Heart right ventricle (tissue), 16 donors: ENCODE measurements around the gene ALPK3. TPM values are rescaled to one million over a fixed set of nuclear protein-coding genes. Genes with fewer than 3 reads are reported as not detected.

ENCODE experiments used
- ATAC-seq, 8 donors: fragments of 200-7000 bp; cut with Tn5 transposase; one replicate each; pipeline ENCODE4 v1.9.1; 2020; ENCODE audit warnings: mild to moderate bottlenecking in 8 of 8, moderate library complexity in 8 of 8, moderate number of reproducible peaks in 1 of 8
- DNase-seq, 2 donors: peaks; one replicate each; pipeline ENCODE4 v3.0.0-alpha.2; 2020
- H3K27ac ChIP-seq, 10 donors: fragments of 200-600 bp; sonication (generic) in 2 of 10; one replicate each; pipeline versions ENCODE4 v1.5.0 to v1.8.0; 2020 to 2022; ENCODE audit warnings: mild to moderate bottlenecking in 3 of 10
- H3K27me3 ChIP-seq, 7 donors: fragments of 200-600 bp; one replicate each; pipeline ENCODE4 v1.8.0; 2021 to 2022; ENCODE audit warnings: mild to moderate bottlenecking in 2 of 7
- H3K36me3 ChIP-seq, 9 donors: fragments of 200-600 bp; sonication (generic) in 1 of 9; one replicate each; pipeline versions ENCODE4 v1.5.0 to v1.8.0; 2020 to 2022; ENCODE audit warnings: mild to moderate bottlenecking in 2 of 9
- H3K4me1 ChIP-seq, 9 donors: fragments of 200-600 bp; sonication (generic) in 1 of 9; one replicate each; pipeline versions ENCODE4 v1.5.0 to v1.8.0; 2020 to 2022; ENCODE audit warnings: mild to moderate bottlenecking in 4 of 9
- H3K4me3 ChIP-seq, 10 donors: fragments of 200-600 bp; sonication (generic) in 2 of 10; one replicate each; pipeline versions ENCODE4 v1.5.0 to v1.8.0; 2020 to 2022; ENCODE audit warnings: mild to moderate bottlenecking in 7 of 10, moderate library complexity in 2 of 10
- H3K9me3 ChIP-seq, 11 donors: fragments of 200-600 bp in 10 of 11; sonication (generic) in 2 of 11; one replicate each; pipeline versions ENCODE4 v1.5.0 to v1.8.0; 2013 to 2022; ENCODE audit warnings: mild to moderate bottlenecking in 2 of 11, control low read depth in 1 of 11, moderate library complexity in 1 of 11
- WGBS, 2 donors: extraction: QIAGEN DNeasy Blood & Tissue Kit; methylation state at CpG; one replicate each; pipeline ENCODE4 v1.1.7; 2013; ENCODE audit warnings: inconsistent platforms in 1 of 2; 5-methylcytosine and 5-hydroxymethylcytosine counted together
- intact Hi-C, 10 donors: fragments of 100-400 bp; cut with DNase I; formaldehyde crosslinking; loops; one replicate each; pipeline versions ENCODE4 v1.11.1 to v1.14.2; 2022
- polyA plus RNA-seq, 2 donors: library from polyadenylated mRNA; stranded (reverse); fragments of 200-250 nt; gene quantifications; one replicate each; pipeline ENCODE4 v1.2.3, GENCODE V29; 2013
- total RNA-seq, 10 donors: library from RNA; stranded (reverse); fragmentation: NEBNext Ultra II Directional in 3 of 10; extraction: Animal tissue kit (Norgen Biotek cat#: 25700) in 3 of 10; gene quantifications; one replicate each; pipeline versions ENCODE4 v1.2.1 to v1.2.4, GENCODE V29; 2021 to 2023
- TF ChIP-seq, protein P1 (sequence below), 9 donors: fragments of 200-600 bp; sonication (generic) in 2 of 9; IDR thresholded peaks; one replicate each; pipeline versions ENCODE4 v1.5.0 to v1.8.0; 2021 to 2022; ENCODE audit warnings: antibody characterized with exemption in 9 of 9, mild to moderate bottlenecking in 5 of 9, moderate library complexity in 1 of 9
- donor health status: Arrhythmogenic right ventricular cardiomyopathy.
- donor health status: ischemic (EF 13 %, LVEDD 7.1; RV severe dilation, severe dysfunction).
- donor health status: healthy with polysubstance abuse.
- donor health status: DM: no; HTN: yes; CAD: no.
- donor health status: DM: no; HTN: no; CAD: no.
- donor health status: ischemic (EF 25% LVEDD 6.9; RV normal size, moderate dysfunction).
- donor health status: ischemic (EF 25% LVEDD 5.7; RV mildly dilated, moderate dysfunction).
- donor health status: healthy.
- donor health status: DM: yes; HTN: yes; CAD: no.
- donor health status: Ischemic cardiomyopathy.
- donor health status: ischemic (EF 35%, LVEDD 5.7; RV mildly dilated, moderate dysfunction).
- donor health status: nonischemic (EF 11% LVEDD 7.7; RV severe dilation, severe dysfunction).
- donor health status: DM: yes; HTN: yes; CAD: no.
- donor health status: PGD.
- donor health status: ischemic (EF 29% LVEDD 5.4; RV normal size, mild dysfunction).
- donor health status: nonischemic (EF 23%, LVEDD 6.1; RV moderate dilation, normal function).

Gene ALPK3
- total and polyA plus RNA-seq, 12 donors, result 35.1 to 268 (median 162) TPM

DNA sequence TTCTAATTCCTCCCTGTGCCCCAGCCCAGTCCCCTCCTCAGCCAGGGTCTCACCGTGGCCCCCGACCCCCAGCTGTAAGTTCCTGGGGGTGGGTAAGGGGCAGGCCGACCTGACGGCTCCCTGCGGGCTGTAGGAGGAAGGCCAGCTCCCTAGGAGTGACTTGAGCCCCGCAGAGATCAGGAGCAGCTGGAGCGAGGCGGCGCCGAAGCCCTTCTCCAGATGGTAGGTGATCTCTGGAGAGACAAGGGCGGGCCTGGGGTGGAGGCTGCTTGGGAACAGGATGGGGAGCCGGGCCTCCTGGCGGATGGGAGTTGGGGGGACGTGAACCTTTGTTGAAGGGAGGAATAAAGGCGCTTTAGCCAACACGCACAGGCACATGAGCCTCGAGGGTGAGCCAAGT, 71.5 kb downstream of the ALPK3 start:
- ATAC-seq (no peak), DNase-seq (no peak)
- WGBS, 2 donors, result 75 to 81% methylated on average over 17 of the region's 17 CpGs
- no peaks in the 10 kb centered on the region for H3K9me3 ChIP-seq
- peaks cover 0 to 30% (median 6%) of the 10 kb centered on the region in 9 donors for H3K4me1 ChIP-seq
- no peak overlapping the region for H3K4me3 ChIP-seq
- no peak overlapping the region for H3K27ac ChIP-seq
- intact Hi-C loops, result no loop called here
- TF ChIP-seq, protein P1, sequence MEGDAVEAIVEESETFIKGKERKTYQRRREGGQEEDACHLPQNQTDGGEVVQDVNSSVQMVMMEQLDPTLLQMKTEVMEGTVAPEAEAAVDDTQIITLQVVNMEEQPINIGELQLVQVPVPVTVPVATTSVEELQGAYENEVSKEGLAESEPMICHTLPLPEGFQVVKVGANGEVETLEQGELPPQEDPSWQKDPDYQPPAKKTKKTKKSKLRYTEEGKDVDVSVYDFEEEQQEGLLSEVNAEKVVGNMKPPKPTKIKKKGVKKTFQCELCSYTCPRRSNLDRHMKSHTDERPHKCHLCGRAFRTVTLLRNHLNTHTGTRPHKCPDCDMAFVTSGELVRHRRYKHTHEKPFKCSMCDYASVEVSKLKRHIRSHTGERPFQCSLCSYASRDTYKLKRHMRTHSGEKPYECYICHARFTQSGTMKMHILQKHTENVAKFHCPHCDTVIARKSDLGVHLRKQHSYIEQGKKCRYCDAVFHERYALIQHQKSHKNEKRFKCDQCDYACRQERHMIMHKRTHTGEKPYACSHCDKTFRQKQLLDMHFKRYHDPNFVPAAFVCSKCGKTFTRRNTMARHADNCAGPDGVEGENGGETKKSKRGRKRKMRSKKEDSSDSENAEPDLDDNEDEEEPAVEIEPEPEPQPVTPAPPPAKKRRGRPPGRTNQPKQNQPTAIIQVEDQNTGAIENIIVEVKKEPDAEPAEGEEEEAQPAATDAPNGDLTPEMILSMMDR (IDR thresholded peaks at IDR 0.05), result no peak
- no peaks in the 10 kb centered on the region for H3K27me3 ChIP-seq
- no peaks in the 10 kb centered on the region for H3K36me3 ChIP-seq

- no peaks in the 10 kb centered on the region for H3K27me3 ChIP-seq
- H3K4me1 ChIP-seq, result peaks cover 0 to 22% (median 0%) of the 10 kb centered on the region in 9 donors
- intact Hi-C loops, result no loop called here
- DNase-seq (no peak), ATAC-seq (no peak)
- H3K36me3 ChIP-seq, result no peaks in the 10 kb centered on the region
- H3K27ac ChIP-seq, result no peak overlapping the region
- H3K9me3 ChIP-seq, result no peaks in the 10 kb centered on the region
- TF ChIP-seq, protein P1 (IDR thresholded peaks at IDR 0.05), result no peak
- WGBS, 2 donors, result 88 to 89% methylated on average over 8 of the region's 8 CpGs
- no peak overlapping the region for H3K4me3 ChIP-seq
These were observed 72.3 kb downstream of the ALPK3 start for GRCh38 chr15:84889313-84889990.

GRCh38 chr15:84889991-84890669, 73.0 kb downstream of the ALPK3 start:
- intact Hi-C loops, result no loop called here
- TF ChIP-seq, protein P1 (IDR thresholded peaks at IDR 0.05), result no peak
- ATAC-seq, result no peak
- Histone ChIP-seq H3K36me3 (no peaks in the 10 kb centered on the region), H3K9me3 (no peaks in the 10 kb centered on the region), H3K27ac (no peak overlapping the region), H3K4me3 (no peak overlapping the region), H3K4me1 (peaks cover 0 to 15% (median 0%) of the 10 kb centered on the region in 9 donors), H3K27me3 (no peaks in the 10 kb centered on the region)
- no peak for DNase-seq
- 95 to 96% methylated on average over 6 of the region's 6 CpGs for WGBS, 2 donors

- TF ChIP-seq, protein P1 (IDR thresholded peaks at IDR 0.05), result no peak
- Histone ChIP-seq H3K27me3 (no peaks in the 10 kb centered on the region), H3K36me3 (no peaks in the 10 kb centered on the region), H3K4me3 (no peak overlapping the region), H3K4me1 (peaks cover 0 to 15% (median 0%) of the 10 kb centered on the region in 9 donors), H3K9me3 (no peaks in the 10 kb centered on the region), H3K27ac (no peak overlapping the region)
- DNase-seq (no peak), ATAC-seq (no peak)
- intact Hi-C loops, result no loop called here
- 97% methylated on average over 5 of the region's 5 CpGs for WGBS, 2 donors
These were observed 73.6 kb downstream of the ALPK3 start for GRCh38 chr15:84890670-84891162.
